HG03457 (cell line): ENCODE data around the gene CDH5.

Source experiments
- ATAC-seq: cut with Tn5 transposase; IDR thresholded peaks from one replicate; pipeline ENCODE4 v1.9.1; 2021; ENCODE audit warnings: moderate number of reproducible peaks; ENCODE audit not compliant: unreplicated experiment

The CDH5 gene

DNA sequence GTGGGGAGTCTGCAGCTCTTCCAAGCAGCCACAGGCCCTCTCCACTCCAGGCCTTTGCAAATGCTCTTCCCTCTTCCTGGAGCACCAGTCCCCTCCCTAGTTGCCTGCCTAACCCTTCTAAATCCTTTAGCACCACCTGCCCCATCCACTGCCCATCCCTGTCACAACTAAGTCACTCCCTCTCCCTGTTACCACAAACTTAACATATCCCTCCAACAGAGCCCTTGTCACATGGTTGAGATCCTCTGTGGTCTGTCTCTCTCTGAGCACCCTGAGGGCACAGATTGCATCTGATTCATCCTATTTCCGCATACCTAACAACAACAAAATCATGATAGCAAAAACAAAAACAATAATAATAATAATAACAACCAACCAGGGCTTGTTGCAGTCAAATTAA lies 49.6 kb downstream of the CDH5 start:
- ATAC-seq: no peak

- ATAC-seq: no peak
These were observed 50.6 kb downstream of the CDH5 start for GRCh38 chr16:66416939-66417700.

GRCh38 chr16:66418165-66418962 lies 51.9 kb downstream of the CDH5 start:
- no peak for ATAC-seq

DNA sequence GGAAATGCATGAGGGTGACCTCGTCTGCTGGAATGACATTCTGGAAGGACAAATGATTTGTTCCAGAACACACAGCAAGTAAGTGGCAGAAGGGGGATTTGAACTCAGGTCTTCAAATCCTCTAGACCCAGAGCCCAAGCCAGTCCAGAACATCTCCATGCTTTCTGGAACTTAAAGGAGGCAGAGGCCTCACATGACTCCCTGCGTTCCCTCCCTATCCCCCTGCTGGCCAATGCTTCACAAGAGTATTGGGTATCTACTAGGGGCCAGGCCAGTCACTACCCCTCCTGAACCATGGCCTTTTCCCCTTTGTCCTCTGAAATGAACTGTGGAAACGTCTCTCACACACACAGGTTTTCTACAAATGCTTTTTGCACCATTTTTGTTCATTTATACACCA lies 53.0 kb downstream of the CDH5 start:
- no peak for ATAC-seq

DNA sequence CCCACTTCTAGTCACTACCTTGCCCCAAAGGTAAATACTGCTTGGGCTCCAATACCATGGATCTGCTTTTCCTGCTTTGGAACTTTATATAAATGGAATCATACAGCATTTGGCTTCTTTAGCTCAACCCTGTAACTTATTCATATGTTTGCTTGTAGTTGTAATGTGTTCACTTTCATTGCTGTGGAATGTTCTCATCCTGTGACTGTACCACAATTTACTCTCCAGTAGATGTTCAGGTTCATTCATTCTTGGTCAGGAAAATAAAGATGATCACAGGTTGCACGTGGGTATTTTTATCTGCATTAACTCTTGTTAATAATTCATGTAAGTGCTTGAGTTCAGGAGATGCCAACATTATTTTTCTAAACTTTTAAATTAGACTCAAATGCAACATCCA lies 53.9 kb downstream of the CDH5 start:
- no peak for ATAC-seq

- no peak for ATAC-seq
These were observed 55.4 kb downstream of the CDH5 start for GRCh38 chr16:66421891-66422290.

DNA sequence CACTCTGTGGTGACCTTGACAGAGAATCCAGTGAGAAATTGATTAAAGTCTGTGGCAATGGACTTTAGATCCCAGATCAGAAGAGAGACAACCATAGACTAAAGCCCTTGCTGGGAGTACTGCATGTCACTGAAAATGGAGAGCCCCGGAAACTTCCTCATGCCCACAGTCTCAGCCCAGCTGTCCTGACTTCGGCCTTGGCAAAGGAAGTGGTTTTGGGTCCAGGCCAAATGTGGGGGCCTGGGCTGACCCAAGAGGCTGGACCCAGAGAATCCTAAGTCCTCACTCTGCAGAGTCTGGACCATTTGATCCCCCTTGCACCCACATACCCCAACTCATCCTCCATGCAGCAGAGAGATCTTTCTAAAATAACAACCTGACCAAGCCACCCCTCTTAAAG lies 55.9 kb downstream of the CDH5 start:
- ATAC-seq: no peak

GRCh38 chr16:66423177-66423576 lies 56.7 kb downstream of the CDH5 start:
- no peak for ATAC-seq

DNA sequence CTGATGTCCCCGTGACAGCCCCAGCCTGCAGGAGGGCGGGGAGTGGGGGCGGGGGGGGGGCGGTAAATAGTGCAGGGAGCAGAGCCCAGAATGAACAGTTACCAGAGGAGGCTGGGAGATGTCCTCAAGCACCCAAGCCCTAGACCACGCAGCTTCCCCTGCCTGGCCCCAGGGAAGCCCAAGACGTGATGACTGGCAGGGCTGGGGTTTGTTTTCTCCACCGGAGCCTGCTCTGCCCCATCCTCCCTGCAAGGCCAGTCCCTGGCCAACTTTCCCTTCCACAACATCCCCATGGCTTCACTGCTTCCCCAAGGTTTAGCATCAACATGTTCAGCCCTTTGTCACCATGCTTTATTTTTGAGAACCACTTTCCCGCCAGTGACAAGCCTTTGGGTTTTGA lies 59.2 kb downstream of the CDH5 start:
- ATAC-seq: no peak

GRCh38 chr16:66426112-66427035 lies 59.9 kb downstream of the CDH5 start:
- no peak for ATAC-seq

- no peak for ATAC-seq
These were observed 60.8 kb downstream of the CDH5 start, which contains the start of gene BEAN1 for GRCh38 chr16:66427036-66427860. Gene BEAN1 (plus strand): TSS chr16:66427295. CDS start chr16:66437677, 10,382 bp downstream.

DNA sequence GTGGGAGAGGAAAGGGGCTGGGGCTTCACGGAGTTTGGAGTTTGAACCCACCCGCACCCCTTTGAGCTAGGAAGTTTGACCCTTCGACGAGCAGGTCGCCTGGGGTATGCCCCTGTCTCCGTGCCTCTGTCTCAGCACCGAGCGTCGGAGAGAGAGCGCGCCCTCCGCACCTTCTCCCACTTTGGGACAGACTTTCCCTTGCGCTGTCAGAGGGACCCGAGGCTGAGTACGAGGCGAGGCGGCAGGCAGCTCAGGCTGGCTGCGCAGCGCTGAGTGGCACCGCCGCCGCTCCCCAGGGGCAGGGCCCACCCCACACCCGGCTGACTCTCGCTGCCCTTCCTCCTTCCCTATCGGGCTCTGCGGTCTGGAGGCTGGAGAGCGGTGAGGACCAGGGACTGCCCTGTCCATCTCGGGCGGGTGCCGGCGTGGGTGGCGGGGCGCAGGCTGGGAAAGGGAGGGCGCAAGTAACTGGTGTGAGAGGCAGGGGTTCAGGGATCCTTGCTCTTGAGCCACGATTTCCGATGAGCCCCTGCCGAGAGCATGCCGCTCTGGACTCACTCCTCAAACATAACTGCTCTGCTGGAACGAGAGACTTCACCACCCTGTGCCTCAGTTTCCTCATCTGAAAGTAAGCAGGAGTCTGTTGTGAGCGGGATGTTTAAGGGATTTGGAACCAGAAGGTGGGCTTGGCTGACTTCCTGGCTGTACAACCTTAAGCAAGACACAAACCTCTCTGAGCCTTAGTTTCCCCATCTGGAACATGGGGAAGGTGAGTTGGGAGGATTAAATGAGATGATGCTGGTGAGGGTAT lies 61.6 kb downstream of the CDH5 start:
- ATAC-seq: no peak

DNA sequence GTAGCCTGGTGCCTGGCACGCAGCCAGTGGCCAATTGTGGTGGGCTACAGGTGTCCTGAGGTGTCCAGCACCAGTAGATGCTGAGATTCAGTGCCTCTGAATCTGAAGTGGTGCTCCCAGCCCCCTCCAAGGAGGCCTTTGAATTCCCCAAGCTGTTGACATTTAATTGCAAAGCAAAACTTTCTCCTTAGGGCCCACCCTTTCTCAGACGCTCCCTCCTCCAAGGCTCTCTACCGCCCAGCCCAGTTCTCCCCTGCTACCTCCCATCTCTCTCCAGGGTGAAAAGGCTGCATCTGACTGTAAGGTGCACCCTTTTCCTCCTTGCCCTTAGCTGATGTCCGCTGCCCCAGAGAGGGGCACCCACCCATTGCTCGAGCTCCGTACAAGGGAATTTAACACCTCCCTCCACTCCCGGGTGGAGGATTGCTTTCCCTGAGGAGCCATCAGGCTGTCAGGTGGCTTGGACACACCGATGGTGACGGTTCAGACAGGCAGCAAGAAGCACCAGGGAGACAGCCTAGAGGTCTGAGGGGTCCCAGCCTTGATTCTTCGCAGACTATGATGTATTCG lies 62.3 kb downstream of the CDH5 start:
- ATAC-seq: no peak

- no peak for ATAC-seq
These were observed 62.9 kb downstream of the CDH5 start for GRCh38 chr16:66429290-66429962.

DNA sequence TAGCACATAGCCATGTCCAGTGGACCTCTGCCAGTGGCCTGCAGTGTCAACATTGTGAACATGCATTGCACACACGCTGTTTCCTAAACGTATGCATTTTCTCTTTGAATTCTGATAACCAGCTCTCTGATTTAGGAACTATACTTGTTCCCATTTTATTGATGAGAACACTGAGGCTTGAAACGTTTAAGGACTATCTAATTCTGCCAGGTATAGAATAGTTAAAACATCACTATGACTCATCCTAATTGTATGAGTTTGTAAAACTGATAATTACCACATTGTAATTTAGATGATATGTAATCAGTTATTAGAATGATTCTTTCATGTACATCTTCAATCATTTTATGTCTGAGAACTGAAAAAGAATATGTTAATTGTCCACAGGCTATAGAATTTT lies 63.7 kb downstream of the CDH5 start:
- no peak for ATAC-seq

DNA sequence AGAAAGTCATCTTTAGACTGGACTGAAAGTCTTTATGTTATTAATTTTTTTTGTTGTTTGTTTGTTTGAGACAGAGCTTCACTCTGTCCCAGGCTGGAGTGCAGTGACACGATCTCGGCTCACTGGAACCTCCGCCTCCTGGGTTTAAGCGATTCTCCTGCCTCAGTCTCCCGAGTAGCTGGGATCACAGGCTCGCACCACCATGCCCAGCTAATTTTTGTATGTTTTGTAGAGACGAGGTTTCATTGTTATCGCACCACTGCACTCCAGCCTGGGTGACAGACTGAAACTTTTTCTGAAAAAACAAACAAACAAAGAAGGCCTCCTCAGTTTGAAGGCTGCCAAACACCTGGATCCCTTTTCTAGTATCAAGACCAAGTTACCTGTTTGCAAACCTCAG lies 65.3 kb downstream of the CDH5 start:
- no peak for ATAC-seq

DNA sequence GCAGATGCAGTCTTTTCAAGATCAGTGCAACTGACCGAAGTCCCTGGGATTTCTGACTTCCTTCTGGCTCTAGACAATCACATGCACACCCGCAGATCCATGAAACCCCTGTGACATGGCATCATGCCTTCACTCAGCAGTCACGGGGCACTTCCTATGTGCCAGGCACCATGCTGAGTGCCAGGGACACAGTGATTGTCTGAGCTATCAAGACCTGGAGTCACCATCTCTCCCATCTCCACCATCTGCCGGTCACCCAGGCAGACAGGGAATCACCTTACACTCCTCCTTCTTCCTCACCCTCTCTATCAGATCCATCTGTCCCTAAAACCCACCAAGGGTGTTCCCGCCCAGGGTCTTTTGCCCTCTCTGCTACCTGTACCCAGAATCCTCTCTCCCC lies 65.9 kb downstream of the CDH5 start:
- ATAC-seq: no peak

- no peak for ATAC-seq
These were observed 68.3 kb downstream of the CDH5 start for GRCh38 chr16:66434619-66435430.
